ENCODE results near the gene PUS10.
"Not testable (repeated sequence)": the region's sequence is repeated elsewhere in the genome, so short reads cannot be mapped to it uniquely, and the experiment has no call there.

PUS10 gene

GRCh38 chr2:61012303-61012702 lies 5.8 kb downstream of the PUS10 start:
- DNase-seq, result not testable (repeated sequence)

- DNase-seq, result no peak
Observed at GRCh38 chr2:61011678-61012077, 6.4 kb downstream of the PUS10 start.

DNA sequence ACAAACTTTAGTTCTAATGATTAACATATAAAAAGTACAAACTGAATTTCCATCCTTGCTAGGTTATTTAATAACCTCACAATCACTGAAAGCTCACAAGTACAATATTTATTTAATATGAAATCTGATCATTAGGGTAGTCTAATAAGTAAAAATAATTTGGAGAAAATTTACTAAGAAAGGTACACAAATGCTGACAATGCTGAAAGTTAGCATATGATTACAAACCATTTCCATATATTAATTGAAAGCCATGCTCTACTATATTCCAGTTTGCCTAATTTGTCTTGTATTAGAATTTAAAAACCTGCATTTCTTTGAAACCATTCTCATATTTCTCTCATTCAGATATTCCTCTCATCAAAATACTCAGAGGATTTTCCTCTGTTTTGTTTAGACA lies 8.7 kb downstream of the PUS10 start:
- DNase-seq, result no peak

GRCh38 chr2:61006486-61007105 lies 11.5 kb downstream of the PUS10 start:
- no peak for DNase-seq

DNA sequence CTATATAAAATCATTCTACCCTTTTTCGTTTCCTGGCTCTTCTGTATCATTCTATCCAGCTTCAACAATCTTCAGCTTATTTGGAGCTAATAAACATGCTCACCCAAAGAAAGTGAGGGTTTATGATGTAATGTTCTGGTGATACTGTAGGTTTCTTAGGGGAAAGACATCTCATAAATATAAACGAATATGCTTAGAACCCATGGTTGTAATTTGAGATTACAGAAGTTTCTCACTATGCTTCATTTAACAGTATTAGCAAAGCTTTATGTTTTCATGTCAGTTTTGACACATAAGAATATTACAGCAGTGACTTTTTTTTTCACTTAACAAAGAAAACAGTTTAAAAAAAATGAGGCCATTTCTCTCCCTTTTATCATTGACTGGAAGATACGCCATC lies 12.3 kb downstream of the PUS10 start:
- no peak for DNase-seq

DNA sequence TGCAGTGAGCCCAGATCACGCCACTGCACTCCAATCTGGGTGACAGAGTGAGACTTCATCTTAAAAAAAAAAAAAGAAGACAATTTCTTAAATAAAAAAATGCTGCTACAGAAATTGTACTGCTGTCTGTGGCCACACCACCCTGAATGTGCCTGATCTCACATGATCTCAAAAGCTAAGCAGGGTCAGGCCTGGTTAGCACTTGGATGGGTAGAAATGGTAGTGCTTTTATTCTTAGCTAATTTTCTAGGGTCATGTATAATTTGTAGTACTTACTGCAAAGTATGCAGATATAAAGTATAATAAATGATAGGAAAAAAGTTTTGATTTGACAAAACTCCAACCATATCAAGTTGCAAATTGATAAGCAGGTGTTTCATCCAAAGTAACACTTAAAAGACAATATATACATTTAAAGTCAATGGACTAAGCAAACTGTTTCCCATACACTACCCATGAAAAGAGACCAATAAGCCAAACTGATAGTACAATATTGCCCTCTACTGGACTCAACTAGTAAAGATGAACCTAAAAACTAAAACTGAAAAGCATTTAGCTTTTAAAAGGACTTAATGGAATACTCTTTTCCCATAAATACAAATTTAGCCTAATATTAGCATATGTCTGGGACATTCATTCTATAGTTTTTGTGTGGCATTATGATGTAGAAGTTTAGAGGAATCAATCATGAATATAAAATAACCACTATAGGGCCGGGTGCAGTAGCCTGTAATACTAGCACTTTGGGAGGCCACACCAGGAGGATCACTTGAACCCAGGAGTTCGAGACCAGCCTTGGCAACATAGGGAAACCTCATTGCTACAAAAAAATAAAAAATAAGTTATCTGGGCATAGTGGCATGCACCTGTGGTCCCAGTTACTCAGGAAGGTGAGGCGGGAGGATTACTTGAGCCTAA lies 19.2 kb downstream of the PUS10 start:
- peak in 1 of 14 donors; percentile 20 for DNase-seq

DNA sequence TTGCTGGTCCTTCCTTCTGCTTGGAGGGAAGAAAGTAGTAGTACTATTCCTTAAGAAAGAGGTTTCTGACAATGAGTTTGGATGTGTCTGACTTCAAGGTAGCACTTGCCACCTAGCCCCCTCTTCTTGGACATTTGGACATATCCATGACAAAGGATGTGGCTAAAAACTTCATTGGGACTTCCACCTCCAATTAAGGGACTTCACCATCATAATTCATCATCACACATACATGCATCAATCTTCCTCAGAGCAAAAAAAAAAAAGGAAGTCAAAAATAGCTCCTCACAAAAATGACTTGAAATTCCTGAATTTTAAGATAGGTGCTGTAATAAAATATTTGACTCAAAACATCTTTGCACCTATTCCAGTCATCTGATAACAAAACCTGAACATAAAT lies 23.9 kb downstream of the PUS10 start:
- DNase-seq, result no peak

DNA sequence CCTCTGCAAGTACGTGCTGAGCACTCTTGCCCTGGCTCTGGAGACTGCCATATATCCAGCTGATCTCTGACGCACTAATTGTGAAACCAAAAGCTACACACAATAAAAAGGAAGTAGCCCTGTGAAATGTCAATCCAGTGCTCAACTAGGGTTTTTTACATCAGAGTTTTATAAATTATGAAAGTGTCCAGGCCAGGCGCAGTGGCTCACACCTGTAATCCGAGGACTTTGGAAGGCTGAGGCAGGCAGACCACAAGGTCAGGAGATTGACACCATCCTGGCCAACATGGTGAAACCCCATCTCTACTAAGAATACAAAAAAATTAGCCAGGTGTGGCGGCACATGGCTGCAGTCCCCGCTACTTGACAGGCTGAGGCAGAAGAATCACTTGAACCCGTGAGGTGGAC lies 25.1 kb downstream of the PUS10 start:
- peak in 2 of 14 donors; percentile 3 to 4 for DNase-seq

- DNase-seq, result no peak
Observed at GRCh38 chr2:60991644-60992043, 26.4 kb downstream of the PUS10 start.

GRCh38 chr2:60989259-60989658 lies 28.8 kb downstream of the PUS10 start:
- no peak for DNase-seq

DNA sequence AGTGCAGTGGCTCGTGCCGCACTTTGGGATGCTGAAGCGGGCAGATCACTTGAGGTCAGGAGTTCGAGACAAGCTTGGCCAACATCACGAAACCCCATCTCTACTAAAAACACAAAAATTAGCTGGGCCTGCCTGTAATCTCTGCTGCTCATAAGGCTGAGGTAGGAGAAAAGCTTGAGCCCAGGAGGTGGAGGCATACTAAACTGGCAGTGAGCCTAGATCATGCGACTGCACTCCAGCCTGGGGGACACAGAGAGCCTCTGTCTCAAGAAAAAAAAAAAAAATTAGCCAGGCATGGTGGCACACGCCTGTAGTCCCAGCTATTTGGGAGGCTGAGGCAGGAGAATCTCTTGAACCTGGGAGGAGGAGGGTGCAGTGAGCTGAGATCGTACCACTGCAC lies 30.4 kb downstream of the PUS10 start:
- DNase-seq, result not testable (repeated sequence)

DNA sequence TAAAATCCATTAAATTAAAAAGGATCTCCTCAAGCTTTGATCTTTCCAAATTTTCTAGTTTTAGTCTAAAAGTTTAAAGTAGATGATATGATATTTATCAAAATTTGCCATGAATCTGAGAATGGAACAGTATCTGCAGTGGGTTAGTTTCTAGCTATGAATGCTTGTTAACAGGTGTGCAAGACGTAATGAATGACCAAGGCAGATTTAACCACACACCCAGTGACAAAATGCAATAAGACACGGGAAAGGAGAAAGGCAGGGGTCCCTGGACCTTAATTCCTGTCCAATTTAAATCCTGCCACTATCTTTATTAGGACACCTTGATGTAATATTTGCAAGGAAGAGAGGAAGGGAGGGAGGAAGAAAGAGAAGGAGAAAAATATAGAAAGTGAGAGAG lies 31.0 kb downstream of the PUS10 start:
- DNase-seq, result no peak

DNA sequence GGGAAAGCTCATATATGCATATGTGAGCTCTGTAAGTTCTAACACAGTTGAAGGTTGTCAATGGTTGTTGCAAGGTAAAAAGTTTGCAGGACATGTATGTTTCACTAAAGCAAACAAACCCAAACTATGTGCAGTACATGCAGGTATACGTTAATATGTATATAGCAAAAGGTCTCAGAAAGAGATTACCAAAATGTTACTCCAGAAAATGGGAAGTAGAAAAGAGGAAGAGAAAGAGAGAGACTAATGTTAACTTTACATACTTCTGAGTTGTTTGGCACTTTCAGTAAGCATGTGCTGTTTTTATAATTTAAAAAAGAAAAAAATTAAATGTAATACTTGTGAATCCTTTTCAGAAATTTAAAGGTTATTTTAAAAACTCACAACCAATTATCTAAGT lies 33.3 kb downstream of the PUS10 start:
- no peak for DNase-seq

DNA sequence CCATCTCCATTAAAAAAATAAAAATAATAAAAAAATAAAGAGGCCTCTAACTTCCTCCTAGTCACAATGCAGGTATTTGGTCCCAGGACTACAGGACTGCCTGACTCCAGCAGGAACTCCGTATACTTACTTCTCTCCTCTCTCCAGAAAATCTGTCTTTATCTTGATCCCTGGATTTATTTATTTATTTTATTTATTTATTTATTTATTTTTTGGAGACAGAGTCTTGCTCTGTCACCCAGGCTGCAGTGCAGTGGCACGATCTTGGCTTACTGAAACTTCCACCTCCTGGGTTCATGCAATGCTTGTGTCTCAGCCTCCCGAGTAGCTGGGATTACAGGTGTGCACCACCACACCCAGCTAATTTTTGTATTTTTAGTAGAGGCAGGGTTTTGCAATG lies 36.0 kb downstream of the PUS10 start:
- not testable (repeated sequence) for DNase-seq

- DNase-seq, result no peak
Observed at GRCh38 chr2:60980071-60980815, 37.8 kb downstream of the PUS10 start.

DNA sequence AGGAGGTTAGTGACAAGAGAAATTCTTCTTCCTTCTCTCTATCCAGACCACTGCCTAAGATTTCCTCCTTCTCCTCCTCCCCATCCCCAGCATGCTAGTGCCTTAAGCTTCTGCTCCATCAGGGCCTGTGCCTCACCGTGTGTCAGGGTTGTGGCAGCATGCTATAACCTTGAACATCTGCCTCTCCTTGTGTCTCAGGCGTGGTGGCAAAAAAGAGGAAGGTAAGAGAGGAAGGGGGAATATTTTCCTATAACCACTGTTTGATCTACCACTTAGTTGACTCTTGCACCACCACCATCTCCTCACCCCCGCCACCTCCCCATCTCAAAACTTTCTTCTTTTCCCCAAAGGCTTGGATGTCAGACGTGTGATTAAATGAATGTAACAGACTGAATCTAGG lies 38.8 kb downstream of the PUS10 start:
- DNase-seq, result no peak

DNA sequence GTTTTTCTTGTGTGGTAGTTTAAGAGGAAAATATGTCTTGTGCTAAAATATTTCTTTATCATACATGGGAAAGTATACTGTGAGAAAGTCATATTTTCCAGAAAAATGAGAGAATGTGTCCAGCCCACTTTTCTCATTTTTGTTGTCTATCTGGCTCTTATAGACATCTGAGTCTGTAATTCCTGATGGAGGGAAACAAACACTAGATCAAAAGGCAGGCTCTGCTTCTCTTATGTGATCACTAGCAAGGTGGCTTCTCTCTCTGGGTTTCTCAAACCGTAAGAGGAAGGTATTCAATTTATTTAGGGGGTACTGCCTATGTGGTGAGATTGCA lies 40.5 kb downstream of the PUS10 start:
- DNase-seq, result no peak

- DNase-seq, result no peak
Observed at GRCh38 chr2:60976875-60977561, 41.0 kb downstream of the PUS10 start.

DNA sequence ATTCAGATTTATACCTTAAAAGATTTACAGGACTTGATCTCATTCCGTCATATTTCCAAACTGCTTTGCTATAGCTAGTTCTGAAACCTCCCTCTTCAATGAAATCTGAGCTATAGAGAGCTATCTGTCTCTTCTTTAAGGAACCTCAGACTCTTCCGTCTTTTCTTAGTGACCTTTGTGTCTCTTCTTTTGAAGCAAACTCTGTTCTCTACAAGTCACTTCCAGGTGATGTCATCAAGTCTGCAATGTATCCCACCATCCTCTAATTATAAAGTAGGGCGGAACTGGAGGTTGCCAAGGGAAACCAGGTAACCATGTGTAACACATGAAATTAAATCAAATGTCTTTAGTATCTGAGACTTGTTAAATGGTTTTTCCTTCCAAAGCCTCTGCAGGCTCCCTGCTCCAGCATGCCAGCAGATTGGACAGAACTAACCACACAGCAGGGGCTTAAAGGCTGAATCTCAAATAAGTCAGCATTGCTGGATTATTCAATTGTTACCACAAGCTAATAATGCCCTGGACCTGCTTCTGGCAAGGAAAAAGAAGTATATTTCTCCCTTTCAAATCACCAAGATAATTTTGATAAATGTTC lies 41.7 kb downstream of the PUS10 start:
- DNase-seq, result peak in 1 of 14 donors; percentile 10

DNA sequence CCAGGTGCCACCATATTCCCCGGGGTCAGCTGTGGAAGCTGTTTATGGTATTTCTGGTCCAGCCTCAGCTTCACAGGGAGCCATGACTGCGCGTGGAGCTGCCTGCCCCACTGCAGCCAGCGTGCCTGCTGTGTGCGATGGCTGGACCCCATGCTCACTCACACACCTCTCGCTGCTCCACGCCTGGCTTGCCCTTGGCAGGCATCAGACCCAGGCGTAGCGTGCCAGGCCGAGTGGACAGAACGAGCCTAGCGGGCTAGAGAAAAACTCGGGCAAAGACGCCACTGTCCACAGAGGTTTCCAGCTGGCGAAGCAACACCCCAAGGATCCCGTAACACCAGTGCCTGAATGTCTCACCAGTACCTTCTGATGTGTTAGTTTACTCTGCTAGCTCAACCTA lies 43.4 kb downstream of the PUS10 start:
- DNase-seq, result no peak

- DNase-seq, result no peak
Observed at GRCh38 chr2:60973705-60974104, 44.4 kb downstream of the PUS10 start.

GRCh38 chr2:60972889-60973656 lies 45.0 kb downstream of the PUS10 start:
- DNase-seq, result peak in 1 of 14 donors; percentile 3

Measured in C1 segment of cervical spinal cord (tissue), 14 donors.